NCI-H1436 (cell line): ENCODE data around the gene HIF3A.
"Not testable (repeated sequence)": the region's sequence is repeated elsewhere in the genome, so short reads cannot be mapped to it uniquely, and the experiment has no call there.

Experiments used
- DNase-seq: peaks from one replicate; lab custom pipeline; 2025; lab: John Stamatoyannopoulos, UW

HIF3A gene

DNA sequence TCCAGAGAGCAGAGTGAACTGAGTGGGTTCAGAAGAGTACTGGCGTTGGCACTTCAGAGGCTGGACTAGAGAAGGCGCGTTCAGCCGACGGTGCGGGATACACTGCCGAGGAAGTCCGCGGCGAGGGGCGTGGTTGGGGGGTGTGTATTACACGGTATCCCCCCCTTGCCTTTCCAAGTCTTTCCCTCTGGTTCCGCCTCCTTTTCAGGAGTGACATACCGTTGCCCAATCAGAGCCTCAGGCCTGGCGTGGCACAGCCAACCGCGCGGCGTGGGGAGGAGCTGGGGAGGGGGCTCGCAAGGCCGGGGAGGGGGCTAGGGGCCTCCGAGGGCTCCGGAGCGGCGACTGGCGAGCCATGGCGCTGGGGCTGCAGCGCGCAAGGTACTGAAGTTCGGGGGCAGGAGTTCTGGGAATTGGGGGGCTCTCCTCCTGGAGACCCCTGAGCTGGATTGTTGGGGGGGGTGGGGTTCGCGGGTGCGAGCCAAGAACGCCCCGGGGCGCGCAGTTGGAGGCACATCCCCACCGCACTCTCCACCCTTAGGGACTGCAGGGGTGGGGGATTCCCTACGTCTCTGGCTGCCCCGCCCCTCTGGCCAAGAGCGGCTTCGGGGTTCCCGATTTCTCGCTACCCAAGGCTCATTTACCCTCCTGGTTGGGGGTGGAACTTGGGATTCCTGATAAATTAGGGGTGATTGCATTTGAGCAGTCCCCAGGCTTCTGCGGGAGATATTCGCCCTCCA lies at the start of gene HIF3A:
Gene HIF3A, plus strand, starts transcription at position 321 of the 740 bp plus-strand sequence. Its CDS starts 35 bp downstream, at position 356.
- peak; percentile 41 for DNase-seq

DNA sequence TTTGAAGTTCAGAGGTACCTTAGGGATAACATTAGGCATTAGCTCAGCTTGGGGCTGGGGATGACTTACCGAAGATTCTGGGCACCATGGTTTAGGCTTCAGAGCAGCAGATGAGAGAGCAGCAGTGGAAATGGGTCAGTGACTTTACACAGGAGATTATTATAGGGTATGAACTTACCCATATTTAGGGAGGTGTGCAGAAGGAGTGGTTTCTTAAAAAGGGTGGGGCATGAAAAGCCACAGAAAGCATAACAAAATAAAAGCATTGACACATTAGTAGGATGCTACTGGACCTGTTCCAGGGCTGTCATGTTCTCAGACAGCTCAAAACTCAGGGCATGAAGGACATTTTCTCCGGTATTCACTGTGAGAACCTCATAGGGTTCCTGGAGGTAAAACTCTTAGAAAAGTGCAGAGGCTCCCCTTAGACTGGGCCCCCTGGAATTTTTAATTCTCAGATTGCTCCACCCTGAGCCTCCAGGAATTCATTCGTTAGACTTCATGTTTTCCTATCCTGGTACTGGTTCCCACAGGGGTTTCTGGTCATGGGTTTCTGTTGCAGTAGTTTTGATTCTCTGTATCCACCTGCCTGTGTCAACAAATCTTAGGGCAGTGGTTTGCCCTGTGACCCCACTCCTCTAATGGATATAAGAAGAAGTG lies 46.6 kb upstream of the HIF3A start:
- no peak for DNase-seq

GRCh38 chr19:46251416-46251815 lies 45.4 kb upstream of the HIF3A start:
- no peak for DNase-seq

DNA sequence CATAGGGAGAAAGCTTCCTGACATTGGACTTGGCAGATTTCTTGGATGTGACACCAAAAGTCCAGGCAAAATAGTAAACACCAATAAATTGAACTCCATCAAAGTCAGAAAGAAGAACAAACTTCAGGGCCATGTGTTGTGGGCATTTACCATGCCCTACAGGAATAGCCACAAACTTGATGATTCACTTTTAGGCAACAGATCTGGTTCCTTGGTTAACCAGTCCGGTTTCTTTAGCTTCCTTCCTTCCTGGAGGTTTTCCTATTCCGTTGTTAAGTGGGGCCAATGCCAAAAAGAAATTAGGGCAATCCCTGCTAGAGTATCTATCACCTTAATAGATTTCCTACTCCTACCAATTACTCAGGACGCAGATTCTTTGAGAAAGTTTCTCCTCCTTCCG lies 42.1 kb upstream of the HIF3A start:
- no peak for DNase-seq

- DNase-seq, result no peak
Measured at GRCh38 chr19:46256855-46257254, 40.0 kb upstream of the HIF3A start.

DNA sequence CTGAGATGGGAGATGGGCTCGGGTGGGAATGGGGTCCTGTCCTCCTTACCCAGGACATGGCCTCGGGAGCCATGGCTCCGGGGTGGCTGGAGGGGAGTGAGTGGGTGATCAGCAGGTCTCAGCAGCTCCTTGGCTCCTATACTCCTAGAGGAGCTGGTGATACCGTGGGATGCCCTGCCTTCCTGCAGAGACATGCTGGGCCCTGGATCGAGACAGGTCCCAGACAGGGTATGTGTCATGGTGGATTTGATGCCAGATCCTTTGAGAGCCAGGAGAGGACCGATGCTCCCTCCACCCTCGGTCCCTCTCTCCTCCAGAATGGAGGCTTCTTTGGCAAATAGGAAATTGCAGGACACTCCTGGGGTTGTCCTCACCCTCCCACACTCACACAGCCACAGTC lies 35.3 kb upstream of the HIF3A start:
- not testable (repeated sequence) for DNase-seq

GRCh38 chr19:46262684-46263296 lies 34.1 kb upstream of the HIF3A start:
- not testable (repeated sequence) for DNase-seq

GRCh38 chr19:46264801-46265200 lies 32.0 kb upstream of the HIF3A start:
- not testable (repeated sequence) for DNase-seq

DNA sequence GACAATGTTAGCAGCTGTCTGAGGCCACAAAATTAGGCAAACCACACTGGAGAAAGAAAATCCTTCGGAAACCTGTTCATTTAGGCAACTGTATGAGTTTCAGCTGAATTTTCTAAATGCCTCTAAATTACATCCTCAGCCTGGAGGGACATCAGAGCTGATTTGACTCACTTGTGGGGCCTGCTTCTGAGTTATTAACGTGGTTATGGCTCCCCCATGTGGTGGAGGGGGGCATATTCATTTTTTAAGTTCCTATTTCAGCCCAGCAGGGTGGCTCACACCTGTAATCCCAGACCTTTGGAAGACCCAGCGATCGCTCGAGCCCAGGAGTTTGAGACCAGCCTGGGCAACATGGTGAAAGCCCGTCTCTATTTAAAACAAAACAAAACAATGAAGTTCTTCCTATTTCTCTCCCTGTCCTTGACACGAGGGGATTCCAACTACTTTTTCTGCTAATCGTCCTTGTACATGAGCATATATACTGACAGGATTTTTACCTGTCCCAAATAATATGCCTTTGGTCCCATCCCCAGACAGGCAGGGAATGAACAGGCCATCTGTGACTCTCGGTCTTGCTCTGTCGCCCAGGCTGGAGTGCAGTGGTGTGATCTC lies 31.5 kb upstream of the HIF3A start:
- peak; percentile 75 for DNase-seq

- no peak for DNase-seq
Measured at GRCh38 chr19:46269101-46269500, 27.7 kb upstream of the HIF3A start.

DNA sequence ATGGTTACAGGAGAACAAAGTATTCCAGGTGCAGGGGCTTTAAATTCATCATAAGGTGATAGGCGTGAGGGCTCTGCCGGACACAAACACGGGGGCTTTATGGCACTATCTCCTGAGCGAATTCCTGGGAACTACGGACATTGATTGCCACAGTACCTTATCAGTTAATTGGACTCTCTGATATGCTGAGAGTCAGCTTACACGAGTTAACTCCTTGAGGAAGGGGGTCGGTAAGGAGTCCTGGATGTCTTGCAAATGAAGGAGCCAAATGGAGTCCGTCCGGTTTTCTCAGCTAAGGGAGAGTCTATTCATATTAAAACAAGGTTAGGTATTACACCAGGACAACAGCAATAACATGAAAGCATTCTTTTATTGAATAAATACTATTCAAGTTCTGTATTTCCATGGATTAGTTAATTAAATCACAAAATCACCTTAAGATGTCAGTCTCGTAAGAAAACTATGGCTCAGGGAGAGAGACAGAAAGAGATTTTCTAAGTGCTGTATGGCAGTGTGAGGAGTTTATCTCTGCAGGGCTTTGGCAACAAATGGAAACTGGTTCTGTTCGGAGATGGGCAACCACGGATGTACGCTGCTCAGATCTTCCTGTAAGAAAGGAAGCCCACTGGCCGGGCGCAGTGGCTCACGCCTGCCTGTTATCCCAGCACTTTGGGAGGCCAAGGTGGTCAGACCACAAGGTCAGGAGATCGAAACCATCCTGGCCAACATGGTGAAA lies 26.2 kb upstream of the HIF3A start:
- DNase-seq, result no peak

DNA sequence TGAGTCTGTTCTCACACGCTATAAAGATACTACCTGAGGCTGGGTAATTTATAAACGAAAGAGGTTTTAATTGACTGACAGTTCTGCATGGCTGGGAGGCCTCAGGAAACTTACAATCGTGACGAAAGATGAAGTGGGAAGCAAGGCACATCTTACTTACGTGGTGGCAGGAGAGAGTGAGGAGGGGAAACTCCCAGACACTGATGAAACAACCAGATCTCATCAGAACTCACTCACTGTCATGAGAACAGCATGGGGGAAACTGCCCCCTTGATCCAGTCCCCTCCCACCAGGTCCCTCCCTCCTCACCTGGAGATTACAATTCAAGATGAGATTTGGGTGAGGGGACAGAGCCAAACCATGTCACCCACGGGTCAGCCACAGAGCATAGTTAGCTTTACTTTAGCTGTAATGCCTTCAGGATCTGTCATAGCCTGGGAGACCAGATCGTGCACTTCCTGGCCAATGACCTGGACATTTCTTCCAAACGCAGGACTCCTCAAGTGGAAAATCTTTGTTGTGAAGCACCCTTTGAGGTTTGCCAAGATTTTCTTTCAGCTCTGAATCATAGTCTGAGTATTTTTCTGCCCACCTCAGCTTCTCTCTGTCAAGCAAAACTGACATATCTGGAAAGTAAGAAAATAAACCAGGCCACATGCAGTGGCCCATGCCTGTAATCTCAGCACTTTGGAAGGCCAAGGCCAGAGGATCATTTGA lies 25.2 kb upstream of the HIF3A start:
- DNase-seq, result no peak

DNA sequence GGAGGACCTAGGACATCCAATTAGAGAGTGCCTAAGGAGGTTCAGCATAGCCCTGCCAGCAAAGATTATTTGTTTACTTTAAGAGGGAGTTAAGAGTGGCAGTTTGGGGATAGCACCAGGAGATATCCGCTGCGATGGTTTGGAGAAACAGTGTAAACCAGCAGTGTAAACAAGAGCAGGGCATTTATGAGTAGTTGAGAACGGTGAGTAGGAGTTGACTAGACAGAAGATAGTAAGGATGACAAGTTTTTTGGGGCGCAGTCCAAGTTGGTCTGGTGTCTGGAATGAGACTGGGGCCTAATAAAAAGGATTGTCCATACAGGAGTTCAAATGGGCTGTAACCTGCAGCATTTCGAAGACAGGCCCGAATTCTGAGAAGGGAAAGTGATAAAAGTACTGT lies 22.9 kb upstream of the HIF3A start:
- DNase-seq, result not testable (repeated sequence)

GRCh38 chr19:46279177-46279576 lies 17.7 kb upstream of the HIF3A start:
- DNase-seq, result no peak

DNA sequence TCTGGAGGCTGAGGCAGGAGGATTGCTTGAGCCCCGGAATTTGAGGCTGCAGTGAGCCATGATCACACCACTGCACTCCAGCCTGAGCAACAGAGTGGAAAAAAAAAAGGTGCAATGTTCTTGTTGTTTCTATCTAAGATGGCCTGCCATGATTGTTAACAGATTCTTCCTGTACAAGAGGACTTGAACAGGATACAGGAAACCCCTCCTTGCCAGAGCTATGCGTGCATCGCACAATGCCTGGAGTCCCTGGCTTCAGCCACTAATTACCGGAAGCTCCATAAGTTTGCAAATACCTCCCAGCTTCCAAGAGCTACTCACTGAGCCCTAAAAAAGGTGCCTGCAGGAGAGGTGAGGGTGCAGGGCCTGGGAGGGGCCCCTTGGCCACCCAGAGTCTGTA lies 13.1 kb upstream of the HIF3A start:
- no peak for DNase-seq

- no peak for DNase-seq
Measured at GRCh38 chr19:46284635-46285034, 12.2 kb upstream of the HIF3A start.

GRCh38 chr19:46287585-46287984 lies 9.3 kb upstream of the HIF3A start:
- no peak for DNase-seq

GRCh38 chr19:46288896-46289588 lies 7.8 kb upstream of the HIF3A start:
- DNase-seq, result no peak

DNA sequence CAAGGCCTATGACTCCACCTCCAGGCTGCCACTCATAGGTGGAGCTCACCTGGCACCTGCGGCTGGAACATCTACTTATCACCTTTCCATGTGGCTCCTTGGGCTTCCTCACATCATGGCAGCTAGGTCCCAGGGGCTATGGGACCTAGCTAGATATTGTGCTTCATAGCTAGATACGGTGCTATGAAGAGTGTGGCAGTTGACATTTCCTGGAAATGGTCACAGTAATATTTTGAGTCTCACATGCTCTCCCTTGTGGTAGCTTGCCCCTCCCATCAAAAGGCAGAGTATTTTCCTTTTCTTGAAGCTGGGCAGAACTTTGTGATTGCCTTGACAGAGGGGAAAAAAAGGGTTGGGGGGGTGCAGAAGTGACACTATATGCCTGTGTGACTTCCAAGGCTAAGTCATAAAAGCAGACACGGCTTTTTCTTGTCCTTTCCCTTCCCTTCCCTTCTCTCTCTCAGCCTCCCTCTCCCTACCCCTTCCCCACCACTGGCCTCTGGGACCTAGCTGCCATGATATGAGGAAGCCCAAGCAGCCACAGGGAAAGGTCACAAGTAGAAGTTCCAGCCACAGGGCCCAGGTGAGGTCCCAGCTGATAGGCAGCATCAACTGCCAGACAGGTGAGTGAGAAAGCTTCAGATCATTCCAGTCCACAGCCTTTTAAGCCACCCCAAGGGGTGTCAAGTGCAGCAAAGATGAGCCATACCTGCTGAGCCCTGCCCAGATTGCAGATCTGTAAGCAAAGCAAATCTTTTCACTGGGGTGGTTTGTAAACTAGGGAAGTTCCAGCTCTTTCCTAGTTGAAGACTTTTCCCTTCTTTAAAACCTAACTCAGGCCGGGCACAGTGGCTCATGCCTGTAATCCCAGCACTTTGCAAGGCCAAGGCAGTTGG lies 6.9 kb upstream of the HIF3A start:
- DNase-seq, result no peak

GRCh38 chr19:46291829-46292228 lies 5.0 kb upstream of the HIF3A start:
- no peak for DNase-seq
